Effector CD4-positive, alpha-beta T cell (primary cell): ENCODE results near the gene CDYL2.

ENCODE experiments used
- DNase-seq: peaks from one replicate; pipeline ENCODE4 v3.0.0-alpha.2; 2020

CDYL2 gene

DNA sequence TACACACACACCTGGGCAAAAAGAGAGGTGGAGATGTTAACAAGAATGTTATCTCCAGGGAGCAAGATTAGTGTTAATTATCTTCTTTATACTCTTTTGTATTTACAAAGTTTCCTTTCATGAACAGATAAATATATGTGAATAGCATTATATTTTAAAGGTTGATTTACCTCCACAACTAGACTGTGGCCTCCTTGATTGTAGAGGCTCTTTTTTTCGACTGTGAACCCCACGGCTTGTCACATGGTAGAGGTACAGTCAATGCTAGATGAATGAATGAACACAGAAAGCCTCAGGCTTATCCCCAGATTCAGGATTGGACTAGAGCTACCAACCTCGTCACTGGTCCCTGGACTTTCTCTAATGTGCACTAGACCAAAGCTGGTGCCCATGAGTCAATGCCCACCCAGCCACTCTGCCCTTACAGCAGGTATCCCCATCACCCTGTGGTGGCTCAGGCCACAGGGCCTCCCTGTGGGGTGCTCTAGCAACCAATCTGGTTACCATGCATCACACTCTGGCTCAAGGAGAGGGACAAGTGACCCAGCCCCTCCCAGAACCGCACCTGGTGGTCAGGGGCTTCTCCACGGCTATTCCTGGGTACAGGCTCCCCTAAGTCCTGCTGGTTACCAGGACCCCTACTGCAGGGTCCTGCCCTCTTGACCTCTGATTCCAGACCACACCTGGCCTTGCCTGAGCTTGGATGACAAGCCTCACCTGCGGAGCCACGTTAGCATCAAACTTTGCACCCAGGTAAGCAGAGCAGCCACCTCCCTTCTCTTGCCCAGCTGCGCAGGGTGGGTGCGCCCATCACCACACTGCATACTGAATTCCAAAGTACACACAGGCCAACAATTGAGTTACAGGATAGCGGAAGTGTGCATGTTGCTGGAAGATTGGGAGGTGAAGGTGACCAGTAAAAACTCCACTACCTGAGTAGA lies 101.0 kb downstream of the CDYL2 start:
- no peak for DNase-seq

DNA sequence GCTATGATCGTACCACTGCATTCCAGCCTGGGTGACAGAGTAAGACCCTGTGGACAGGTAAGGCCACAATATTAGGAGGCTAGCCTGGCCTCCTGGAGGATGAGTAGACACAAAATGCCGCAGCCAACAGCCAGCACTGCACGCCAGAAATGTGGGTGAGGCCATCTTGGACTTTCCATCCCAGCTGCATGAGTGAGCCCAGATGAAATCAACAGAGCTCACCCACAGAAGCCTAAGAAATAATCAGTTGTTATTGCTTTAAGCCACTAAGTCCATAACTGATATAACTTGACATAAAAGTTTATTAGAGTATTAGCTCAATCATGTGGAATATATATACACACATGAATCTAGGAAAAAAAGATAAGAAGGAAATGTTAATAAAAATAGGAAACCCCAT lies 101.7 kb downstream of the CDYL2 start:
- no peak for DNase-seq

DNA sequence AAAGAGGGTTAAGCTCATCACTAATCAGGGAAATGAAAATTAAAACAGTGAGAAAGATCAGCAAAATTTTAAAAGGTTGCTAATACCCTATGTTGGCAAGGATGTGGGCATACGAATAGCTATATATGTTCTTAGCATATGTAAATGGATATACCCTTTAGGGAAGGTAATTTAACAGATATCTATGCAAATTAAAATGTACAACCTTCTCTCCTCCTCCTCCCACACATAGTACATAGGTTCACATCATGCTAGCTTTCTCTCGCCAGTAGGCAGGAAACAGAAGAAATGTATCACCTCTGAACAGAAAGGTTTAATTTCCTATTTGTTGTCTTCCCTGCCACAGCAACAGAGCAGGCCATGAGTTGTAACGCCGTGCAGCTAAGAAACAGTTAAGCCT lies 103.8 kb downstream of the CDYL2 start:
- DNase-seq: no peak

DNA sequence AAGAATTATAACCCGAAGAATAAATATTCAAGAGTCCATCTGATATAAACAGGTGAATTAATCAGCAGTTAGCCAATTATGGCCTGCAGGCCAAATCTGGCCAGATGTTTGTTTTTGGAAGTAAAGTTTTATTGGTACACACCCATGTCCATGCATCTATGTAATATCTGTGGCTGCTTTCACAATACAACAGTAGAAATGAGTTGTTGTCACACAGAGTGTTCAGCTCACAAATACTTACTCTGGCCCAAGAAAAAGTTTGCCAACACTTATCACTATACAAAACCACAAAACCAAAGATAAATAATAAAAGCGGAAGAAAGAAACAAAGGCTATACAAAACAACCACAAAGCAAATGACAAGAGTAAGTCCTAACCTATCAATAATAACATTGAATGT lies 109.4 kb downstream of the CDYL2 start:
- no peak for DNase-seq

DNA sequence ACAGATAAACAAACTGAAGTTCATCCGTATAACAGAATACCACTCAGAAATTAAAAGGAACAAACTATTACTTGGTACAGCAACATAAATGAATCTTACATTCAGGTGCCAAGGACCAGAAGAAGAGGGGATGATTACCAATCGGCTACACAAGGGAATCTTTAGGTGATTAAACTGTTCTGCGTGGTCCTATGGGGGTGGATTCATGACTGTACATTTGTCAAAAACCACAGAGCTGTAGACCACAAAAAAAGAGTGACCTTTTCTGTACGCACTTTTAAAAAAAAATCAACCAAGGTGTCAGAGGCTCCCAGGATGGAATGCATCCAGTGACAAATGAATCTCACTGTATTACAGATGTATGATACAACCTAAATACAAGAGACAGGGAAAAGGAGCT lies 110.8 kb downstream of the CDYL2 start:
- DNase-seq: no peak

DNA sequence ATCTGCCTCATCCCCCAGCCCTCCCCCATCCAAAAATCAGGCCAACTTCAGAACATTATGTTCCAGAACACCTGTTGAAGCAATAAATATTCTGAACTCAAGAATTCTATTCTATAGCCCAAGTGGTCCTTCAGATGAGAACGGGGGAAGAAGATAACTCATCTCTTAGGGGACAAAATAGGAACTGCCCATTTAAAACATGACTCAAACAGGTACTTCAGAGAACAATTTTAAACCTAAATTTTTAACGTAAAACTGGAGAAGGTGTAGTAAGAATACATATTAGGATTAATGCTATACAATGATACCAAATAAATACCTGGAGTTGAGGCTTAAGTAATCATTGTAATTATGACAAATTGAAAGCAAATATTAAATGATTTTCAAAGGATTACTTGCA lies 112.1 kb downstream of the CDYL2 start:
- no peak for DNase-seq

DNA sequence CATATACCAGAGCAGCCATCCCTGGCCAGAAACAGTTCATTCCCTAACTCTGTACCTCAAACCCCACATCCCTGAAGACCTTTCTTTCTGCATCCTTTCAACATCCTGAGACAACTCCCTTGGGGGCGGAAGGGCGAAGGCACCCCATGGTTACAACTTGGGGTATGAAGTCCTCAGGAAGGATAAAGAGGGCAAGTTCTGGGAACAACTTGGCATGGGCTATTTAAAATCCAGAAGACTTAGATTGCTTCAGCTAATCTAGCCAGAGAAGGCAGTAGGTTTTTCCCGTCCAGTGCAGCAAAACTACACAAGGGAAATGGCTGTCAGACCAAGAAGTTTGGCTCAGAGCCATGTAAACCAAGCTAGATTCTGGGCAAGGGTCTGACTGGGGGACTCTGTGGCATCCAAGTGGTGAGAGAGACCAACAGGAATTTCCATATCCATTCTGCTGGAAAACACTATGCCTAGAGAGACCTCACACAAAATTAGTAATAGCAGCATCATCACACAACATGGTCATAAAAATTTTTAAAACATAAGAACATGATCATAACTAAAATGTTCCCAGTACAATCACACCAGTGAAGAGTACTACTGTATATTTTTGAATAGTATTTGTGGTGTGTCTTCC lies 113.2 kb downstream of the CDYL2 start:
- DNase-seq: no peak

DNA sequence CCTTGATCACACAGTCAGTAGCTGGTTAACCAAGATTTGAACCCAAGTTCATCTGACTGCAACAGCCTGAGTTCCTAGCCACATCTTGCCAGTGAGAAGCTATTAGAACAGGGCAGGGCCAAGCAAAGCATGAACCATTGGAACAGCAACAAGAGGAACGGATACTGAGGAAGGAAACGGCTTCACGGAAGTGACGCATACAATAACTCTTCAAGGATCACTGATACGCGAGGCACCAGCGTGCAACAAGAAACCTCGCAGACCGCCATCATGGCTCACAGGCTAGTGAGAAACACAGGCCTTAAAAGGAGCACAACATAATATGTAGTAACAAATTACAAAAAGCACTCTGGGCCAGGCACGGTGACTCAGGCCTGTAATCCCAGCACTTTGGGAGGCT lies 114.9 kb downstream of the CDYL2 start:
- no peak for DNase-seq

DNA sequence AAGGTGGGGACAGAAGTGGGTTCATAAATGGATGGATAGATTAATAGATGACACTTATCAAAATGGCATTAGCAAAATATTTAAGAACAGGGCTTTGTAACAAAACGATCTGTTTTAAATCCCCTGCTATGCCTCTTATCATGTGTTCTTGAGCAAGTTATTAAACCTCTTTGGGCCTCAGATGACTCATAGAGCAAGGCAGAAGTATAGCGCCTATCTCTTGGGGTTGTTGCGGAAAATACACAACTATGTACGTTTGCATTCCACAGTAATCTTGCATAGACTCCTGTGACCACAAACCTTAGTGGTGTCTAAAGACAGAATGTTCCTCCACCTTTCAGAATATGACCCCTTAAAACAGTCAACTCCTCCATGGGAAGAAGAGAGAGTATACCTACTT lies 116.8 kb downstream of the CDYL2 start:
- DNase-seq: no peak

DNA sequence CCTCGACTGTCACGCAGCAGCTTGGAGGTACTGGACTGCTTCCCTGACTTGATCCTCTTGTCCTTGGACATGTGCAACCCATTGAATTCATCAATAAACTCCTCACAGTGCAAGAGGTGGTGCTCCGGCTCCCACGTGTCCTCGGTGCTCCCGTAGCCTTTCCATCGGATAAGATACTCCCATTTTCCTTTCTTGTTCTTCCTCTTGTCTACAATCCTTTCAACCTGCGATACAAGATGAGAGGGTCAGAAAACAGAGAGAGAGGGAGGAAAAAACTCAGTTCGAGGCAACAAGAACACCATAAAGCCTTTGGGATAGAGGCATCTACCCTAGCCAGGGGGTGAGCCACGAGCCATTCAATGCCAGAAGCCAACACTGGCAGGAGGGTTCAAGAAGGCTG lies 119.5 kb downstream of the CDYL2 start:
- no peak for DNase-seq

DNA sequence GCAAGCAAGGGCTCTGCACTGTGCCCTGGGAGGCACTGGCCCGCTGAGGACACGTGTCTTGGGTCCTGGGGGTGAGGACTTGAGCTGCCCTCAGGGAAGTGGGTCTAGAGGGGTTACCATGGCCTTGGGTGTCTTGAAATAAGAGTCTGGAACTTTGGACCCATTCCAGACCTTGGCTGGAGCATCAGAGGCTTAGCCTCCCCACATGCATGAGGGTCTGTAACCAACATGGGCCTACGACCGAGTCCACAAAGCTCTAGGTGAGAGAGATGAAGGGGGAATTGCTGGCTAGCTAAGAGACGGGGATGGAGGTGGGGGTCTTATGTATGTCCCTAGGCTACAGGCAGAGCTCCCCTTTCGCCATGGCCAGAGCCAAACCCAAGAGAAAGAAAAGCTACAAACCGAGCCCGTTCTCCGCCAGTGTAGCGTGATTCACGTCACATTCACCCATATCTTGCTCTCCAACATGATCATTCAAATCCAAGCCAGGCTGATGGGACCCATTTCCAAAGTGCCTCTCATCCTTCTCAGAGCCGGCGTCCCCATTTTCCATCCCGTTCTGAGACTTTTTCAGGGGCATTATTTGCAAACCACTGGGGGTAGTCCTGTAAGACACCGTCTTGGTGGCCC lies 120.1 kb downstream of the CDYL2 start:
- no peak for DNase-seq

DNA sequence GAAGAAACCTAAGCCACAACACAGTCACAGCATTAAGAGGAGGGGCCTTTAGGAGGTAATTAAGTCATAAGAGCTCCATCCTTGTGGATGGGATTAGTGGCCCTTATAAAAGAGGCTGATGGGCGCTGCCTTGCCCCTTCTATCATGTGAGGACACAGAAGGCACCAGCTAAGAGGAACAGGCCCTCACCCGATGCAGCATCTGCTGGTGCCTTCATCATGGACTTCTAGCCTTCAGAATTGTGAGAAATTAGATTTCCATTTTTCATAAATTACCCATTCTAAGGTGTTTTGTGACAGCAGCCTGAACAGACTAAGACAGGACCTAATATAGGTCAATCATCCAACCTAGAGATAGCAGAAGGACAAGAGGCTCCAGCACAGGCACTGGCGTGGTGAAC lies 120.8 kb downstream of the CDYL2 start:
- DNase-seq: no peak

DNA sequence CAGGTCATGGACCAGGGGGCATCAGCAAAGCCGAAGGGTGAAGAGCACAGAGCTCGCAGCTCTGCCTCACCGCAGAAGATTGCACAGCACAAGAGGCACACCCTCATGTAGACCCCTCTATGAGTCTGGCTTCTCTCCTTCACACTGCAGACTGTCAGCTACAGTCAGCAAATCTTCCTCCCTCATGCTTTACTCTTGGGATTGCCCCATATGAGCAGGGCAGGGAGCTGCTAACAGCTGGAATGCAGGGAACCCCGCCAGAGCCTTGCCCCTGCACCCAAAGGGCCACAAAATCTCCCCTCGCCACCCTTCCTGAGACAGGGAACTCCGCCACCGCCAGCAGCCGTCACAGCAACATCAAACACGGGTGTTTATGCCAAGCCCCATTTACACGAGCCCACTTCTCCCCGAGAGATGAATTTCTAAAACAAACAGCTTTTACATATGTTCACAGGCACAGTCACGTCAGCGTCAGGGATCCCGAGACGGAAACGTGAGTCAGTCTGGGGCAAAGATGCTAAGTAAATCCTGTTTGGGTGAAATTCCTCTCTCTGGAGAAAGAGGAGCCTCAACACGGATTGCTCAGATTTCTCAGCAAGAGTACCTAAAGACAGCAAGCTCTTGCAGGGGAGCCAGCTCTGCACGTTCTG lies 121.9 kb downstream of the CDYL2 start:
- no peak for DNase-seq

DNA sequence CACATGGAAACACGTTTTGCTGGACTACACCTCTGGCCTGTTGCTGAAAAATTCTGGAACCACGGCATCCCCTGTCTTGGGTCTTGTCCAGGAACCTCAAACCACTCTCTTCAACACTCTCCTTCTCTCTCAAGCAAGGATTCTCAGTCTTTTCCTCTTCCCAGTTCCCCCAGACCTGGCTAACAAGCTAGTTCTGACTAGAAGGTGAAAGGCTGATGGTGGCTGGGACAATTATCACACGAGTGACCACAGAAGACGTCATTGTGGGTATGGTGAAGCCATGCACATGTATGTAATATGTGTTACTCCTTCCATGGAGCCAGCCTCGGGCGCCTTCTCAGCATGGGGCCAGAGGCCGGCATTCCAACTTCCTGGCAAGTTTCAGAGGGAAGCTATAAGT lies 123.0 kb downstream of the CDYL2 start:
- DNase-seq: no peak

DNA sequence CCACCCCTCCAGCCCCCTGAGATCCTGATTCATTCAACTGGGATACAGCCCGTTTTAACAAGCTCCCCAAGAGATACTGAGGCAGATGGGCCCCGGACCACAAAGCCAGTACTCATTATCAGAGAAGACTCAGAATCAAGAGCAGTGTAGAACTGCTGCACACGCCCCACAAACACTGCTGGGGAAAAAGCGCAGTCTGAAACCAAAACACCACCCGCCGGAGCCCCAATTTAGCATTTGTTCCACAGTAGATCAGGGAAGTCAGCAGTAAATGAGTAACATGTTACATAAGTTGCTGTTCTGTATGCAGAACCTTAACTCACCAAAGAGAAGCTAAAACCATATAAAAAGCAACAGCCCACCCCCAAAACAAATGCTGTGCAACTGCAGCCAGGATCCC lies 123.6 kb downstream of the CDYL2 start:
- DNase-seq: no peak

DNA sequence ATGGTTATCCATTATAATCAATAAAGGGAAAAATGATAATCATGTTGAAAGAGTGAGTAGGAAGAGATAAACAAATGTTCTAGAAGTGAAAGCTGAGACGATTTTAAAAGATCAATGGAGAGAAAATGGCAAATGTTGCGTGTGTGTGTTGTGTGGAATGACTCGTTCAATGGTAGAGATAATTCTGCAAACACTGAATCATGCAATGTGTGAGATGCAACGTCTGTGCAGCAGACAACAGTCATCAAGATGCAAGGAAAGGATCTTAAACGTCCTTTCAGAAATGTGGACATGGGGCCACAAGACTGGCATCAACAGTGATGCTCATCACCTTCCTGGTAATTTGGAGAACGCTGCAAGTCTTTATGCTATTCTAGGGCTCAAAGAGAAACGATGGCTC lies 124.4 kb downstream of the CDYL2 start:
- DNase-seq: no peak

DNA sequence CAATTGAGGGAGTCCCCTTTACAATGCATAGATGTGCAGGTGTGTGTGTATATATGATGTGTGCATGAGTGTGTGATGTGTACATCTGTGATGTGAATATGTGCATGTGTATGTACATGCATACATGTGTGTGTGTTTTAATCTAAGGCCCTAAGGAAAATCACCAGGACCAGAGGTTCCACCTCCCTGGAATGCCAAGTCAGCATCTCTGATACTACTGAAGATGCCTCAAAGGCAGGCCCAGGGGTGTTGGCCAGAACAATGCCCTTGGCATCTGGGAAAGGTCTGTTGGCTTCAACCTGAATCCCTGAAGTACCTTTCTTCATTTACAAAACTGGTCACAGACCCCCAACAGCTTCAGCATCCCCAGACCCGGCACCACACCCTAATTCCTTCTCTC lies 129.5 kb downstream of the CDYL2 start:
- DNase-seq: no peak

DNA sequence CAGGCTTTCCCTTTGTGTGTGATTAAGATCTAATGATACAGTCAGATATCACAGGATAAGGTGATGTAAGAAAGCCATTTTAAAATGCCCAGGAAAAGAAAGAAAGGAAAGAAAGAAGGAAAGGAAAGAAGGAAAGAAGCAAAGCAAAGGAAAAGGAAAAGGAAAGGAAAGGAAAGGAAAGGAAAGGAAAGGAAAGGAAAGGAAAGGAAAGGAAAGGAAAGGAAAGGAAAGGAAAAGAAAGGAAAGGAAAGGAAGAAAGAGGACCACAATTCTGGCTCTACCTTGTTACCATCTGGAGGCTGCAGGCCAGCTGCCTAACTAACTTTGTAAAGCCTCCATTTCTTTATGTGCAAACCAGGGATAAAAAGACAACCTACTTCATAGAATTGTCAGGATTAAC lies 132.0 kb downstream of the CDYL2 start:
- DNase-seq: no peak

DNA sequence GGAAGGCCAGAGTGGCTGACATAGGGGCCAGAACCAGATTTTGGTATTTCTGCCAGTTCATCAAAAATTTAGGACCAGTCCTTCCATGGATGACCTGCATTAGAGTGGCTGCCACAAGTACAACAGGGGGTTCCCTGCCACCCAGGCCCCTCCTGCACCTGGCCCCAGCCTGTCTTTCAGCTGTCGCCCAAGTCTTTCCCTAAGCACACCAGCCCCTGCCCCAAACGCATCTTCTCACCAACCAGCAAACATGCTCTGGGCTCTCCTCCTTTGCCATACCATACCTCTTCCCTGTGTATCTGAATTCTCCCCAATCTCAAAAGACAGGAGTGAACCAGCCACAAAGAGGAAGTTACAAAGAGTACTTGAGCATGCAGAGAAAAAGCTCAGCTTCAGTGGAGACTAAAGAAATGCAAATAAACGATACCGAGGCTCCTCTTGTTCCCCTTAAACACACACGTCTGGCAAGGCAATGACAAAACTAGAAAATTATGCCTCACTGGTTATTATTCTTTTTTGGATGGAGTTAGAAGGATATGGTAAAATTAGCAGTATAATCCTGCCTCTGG lies 133.0 kb downstream of the CDYL2 start:
- no peak for DNase-seq

DNA sequence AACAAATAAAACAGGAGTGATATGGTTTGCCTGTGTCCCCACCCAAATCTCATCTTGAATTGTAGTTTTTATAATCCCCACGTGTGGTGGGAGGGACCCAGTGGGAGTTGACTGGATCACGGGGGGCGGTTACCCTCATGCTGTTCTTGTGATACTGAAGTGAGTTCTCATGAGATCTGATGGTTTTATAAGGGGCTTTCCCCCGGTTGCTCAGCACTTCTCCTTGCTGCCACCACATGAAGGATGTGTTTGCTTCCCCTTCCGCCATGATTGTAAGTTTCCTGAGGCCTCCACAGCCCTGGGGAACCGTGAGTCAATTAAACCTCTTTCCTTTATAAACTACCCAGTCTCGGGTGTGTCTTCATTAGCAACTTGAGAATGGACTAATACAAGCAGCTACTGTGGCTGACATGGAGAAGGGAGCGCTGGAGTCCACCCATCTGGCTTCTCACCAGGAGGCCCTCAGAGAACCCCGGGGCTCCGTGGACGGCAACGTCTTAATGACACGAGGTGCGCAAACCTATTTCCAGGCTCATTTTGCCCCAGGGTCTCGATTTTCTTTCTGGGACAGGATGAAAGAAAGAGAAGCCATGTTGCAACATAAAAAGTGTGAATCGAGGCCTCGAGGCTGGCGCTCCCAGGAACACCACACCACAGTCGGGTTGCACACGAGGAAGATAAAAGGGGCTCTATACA lies 134.1 kb downstream of the CDYL2 start:
- no peak for DNase-seq

DNA sequence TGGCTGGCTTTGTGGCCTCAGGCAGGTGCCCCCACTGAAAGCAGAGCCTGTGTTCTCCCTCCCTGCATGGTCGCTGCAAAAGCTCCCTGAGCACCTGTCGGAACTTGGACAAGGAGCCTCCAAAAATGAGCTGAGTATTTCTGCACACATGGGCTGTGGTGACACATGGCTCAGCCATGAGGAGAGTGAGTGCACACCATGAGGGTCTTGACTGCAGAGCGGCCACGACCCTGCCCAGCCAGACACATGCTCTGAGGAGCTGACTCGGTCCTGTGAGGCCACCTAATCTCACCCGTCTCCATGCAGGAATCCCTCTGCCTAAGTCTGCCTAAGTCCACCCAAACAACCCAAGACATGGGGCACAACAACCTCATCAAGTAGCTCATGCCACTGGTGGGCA lies 134.7 kb downstream of the CDYL2 start:
- no peak for DNase-seq

DNA sequence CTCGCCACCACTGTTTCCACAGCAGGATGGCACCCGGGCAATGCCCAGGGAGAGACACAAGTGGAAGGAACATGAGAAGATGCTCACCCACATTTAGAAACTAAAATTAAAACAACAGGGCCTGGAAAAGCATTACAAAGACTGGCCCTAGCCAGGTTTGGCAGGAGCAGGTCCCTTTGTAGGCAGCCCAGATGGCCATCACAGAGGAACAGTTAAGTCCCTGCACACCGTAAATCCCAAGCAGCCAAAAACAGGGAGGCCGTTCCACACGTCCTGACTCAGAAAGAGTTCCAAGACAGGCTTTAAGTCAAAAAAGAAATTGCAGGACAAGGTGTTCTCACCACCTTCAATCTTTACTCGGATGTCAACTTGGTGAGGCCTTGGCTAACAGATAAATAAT lies 136.5 kb downstream of the CDYL2 start:
- no peak for DNase-seq

DNA sequence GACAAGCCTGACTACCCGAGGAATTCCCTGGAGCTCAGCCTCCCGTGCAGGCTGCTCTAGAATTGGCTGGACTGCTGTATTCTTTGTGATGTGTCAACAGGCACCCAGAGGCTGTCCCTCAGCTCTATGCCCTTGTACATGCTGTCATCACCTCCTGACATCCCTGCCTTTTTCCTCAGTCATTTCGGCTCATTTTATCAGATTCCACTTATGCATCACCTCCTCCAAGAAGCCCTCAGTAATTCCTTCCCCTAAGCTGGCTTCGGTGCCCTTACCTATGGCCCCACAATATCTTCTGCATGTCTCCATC lies 137.2 kb downstream of the CDYL2 start:
- DNase-seq: no peak
